GM21367 (cell line): ENCODE measurements around the gene PARP8.

Source experiments
- ATAC-seq: cut with Tn5 transposase; IDR thresholded peaks from one replicate; pipeline ENCODE4 v1.9.1; 2021; ENCODE audit not compliant: unreplicated experiment

Gene PARP8

DNA sequence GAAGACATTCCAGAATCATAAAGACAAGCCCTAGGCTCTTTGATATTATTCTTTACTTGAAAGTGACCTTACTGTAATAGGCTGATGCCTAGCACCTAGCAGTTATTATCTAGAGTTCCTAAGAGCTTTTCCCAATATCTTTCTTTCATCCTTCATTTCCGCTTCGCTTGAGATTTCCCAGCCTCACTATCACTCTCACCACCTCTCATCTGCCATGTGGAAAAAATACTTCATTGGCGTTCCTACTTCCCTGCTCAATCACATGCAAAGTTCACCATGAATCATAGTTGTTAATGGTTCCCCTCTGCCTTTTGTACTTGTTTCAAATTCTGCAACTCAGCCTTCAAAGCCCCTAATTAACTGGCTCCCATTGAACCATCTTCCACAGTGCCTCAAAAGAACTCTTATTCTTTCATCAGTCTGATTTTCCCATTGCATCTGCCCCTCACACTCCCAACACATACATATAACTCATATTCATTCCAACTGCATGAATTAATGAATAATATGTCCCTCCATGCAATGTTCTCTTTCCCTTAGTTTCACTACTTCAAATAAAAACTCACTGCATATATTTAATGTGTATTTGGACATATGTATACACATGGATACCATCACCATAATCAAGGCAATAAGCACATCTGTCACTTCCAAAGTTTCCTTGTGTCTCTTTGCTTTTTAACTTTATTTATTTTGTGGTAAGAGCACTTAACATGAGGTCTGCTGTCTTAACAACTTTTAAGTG is 221.6 kb downstream of the PARP8 start:
- ATAC-seq, result no peak

- no peak for ATAC-seq
Measured at GRCh38 chr5:50888751-50889150, 222.3 kb downstream of the PARP8 start.

DNA sequence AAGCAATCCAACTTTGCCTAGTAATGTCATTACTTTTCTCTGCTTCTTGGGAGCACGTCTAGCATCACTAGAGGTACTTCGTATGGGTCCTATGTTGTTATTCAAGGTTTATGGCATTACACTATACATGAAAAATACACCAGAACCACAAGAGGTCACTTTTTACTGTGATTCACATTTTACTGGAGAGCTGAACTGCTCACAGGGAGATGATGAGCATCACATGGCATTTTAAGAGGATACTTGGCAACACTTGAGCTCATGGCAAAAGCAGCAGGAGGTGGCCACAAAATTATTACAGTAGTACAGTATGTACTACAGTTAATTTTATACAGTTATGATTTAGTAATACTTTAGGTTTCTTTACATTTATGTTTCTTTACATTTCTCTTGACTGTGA is 223.4 kb downstream of the PARP8 start:
- ATAC-seq, result no peak
